Activated CD8-positive, alpha-beta T cell treated with anti-CD3 and anti-CD28 coated beads, Interleukin-2, amount 10 ng/mL, durations not matched to agents 7 days and 5 days (primary cell): ENCODE data around the gene SCUBE3. TPM values are rescaled to one million over a fixed set of nuclear protein-coding genes. Genes with fewer than 3 reads are reported as not detected.

Experiments
- ATAC-seq: fragments of 150-1000 bp; cut with Tn5 transposase; one replicate; pipeline ENCODE4 v1.10.0; 2021; ENCODE audit warnings: moderate library complexity
- CTCF ChIA-PET: fragments of 350-600 bp; sonication (Branson Sonifier 250); formaldehyde crosslinking; loops from one replicate; lab custom pipeline; 2021; ENCODE audit warnings: antibody characterized with exemption; lab: Charles Lee
- POLR2A ChIA-PET: fragments of 350-600 bp; sonication (Branson Sonifier 250); formaldehyde crosslinking; loops from one replicate; lab custom pipeline; 2021; ENCODE audit warnings: antibody characterized with exemption; lab: Charles Lee
- DNase-seq: peaks from one replicate; pipeline ENCODE4 v3.0.0-alpha.2; 2020
- H3K27ac Mint-ChIP-seq: one replicate; pipeline ENCODE4 v1.8.0; 2021; ENCODE audit warnings: mild to moderate bottlenecking, mixed read lengths
- H3K27me3 Mint-ChIP-seq: one replicate; pipeline ENCODE4 v1.8.0; 2021; ENCODE audit warnings: low read depth, mixed read lengths
- H3K36me3 Mint-ChIP-seq: one replicate; pipeline ENCODE4 v1.8.0; 2021; ENCODE audit warnings: low read depth, mixed read lengths
- H3K4me1 Mint-ChIP-seq: one replicate; pipeline ENCODE4 v1.8.0; 2021; ENCODE audit warnings: low read depth, mixed read lengths
- H3K4me3 Mint-ChIP-seq: one replicate; pipeline ENCODE4 v1.8.0; 2021; ENCODE audit warnings: mild to moderate bottlenecking, mixed read lengths
- H3K9me3 Mint-ChIP-seq: one replicate; pipeline ENCODE4 v1.8.0; 2022; ENCODE audit warnings: mixed read lengths; ENCODE audit not compliant: insufficient read depth
- total RNA-seq, 2 experiments: library from RNA; stranded (reverse); gene quantifications; one replicate each; pipeline ENCODE4 v1.2.3, GENCODE V29; 2021

Gene SCUBE3
- total RNA-seq, 2 experiments from 2014 or later, result 0.03 TPM; not detected in 1

DNA sequence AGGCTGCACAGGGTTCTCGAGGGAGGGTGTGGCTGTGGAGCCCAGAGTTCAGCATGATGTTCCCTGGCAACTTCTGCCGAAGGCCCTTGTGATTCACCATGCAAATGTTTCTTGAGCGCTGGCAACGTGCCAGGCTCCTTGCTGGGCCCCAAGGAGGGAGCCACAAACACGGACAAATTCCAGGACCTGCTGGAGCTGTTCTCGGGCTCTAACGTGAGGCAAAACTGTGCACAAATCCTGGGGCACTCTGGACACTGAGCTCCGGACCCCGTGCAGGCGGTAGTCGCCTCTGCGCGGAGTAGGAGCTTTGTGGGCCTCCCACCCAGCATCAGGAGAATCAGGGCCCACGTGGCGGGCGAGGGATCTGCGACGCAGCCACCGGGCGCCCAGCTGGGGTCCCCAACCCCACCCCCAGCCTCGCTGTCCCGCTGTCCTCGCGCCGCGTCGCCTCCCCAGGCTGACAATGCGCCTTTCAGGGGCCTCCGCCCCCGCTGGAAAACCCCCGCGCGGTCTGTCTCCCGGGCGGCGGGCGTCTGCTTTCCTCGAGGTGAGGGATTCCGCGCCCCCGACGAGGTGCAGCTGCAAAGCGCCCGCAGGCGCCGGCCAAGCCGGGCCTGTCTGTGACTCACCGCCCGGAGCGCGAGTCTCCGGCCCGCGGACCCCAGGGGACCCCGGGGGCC is 31.7 kb upstream of the SCUBE3 start:
- no peak for DNase-seq

GRCh38 chr6:35183281-35183680 is 30.5 kb upstream of the SCUBE3 start:
- ATAC-seq, result no peak

More for the DNA sequence above, 31.7 kb upstream of the SCUBE3 start:
- H3K4me1 Mint-ChIP-seq, result no peaks in the 10 kb centered on the region
- ATAC-seq, result no peak
- ChIA-PET POLR2A (no interaction called here), CTCF (no interaction called here)
- no peak overlapping the region for H3K27ac Mint-ChIP-seq
- no peaks in the 10 kb centered on the region for H3K36me3 Mint-ChIP-seq
- H3K4me3 Mint-ChIP-seq, result no peak overlapping the region
- H3K27me3 Mint-ChIP-seq, result peaks cover 29% of the 10 kb centered on the region
- no peaks in the 10 kb centered on the region for H3K9me3 Mint-ChIP-seq

GRCh38 chr6:35183935-35184334 is 29.8 kb upstream of the SCUBE3 start:
- Mint-ChIP-seq H3K27me3 (peaks cover 28% of the 10 kb centered on the region), H3K4me3 (no peak overlapping the region), H3K27ac (no peak overlapping the region), H3K9me3 (no peaks in the 10 kb centered on the region), H3K4me1 (no peaks in the 10 kb centered on the region), H3K36me3 (no peaks in the 10 kb centered on the region)
- ChIA-PET POLR2A (no interaction called here), CTCF (interaction anchor here (1.1 kb wide), 1 partner anchor 37 kb away, joined by 5 read pairs; no protein-coding TSS in a partner anchor)
- ATAC-seq (no peak), DNase-seq (no peak)

More at GRCh38 chr6:35183281-35183680, 30.5 kb upstream of the SCUBE3 start:
- Mint-ChIP-seq H3K36me3 (no peaks in the 10 kb centered on the region), H3K9me3 (no peaks in the 10 kb centered on the region), H3K4me1 (no peaks in the 10 kb centered on the region), H3K27me3 (peaks cover 28% of the 10 kb centered on the region), H3K4me3 (no peak overlapping the region), H3K27ac (no peak overlapping the region)
- ChIA-PET POLR2A (no interaction called here), CTCF (interaction anchor here (1.1 kb wide), 1 partner anchor 36 kb away, joined by 5 read pairs; no protein-coding TSS in a partner anchor)
- DNase-seq, result no peak

DNA sequence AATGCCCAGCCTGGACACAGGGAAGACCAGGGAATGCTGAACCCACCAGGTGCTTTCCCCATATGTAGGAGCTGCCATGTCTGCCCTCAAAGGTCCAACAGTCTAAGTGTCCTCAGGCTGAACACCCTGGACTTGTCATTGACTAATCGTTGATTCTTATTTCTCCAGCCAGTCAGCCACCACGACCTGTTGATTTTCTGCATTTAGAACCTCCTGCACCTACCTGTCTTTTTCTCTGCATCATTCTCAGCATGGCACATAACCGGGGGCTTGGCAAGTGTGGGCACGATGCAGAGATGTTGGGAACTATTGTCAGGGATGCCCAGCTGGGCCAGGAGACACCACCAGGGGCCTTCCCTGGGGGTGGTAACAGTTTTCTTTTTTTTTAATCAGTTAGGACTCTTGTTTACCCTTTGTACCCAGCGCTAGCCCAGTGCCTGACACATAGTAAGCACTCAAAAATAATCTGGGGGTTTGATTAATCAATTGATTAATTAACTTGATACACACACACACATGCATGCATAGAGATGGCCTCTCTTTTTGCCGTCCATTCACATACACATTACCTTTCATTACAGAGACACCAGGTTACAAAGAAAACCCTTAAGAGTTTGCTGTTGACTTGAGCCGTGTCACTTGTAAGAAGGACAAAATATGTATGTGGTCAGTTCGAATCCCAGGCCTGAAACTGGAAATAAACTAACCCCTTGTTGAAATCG is 29.0 kb upstream of the SCUBE3 start:
- CTCF ChIA-PET, result interaction anchor here (1.1 kb wide), 1 partner anchor 38 kb away, joined by 5 read pairs; no protein-coding TSS in a partner anchor

DNA sequence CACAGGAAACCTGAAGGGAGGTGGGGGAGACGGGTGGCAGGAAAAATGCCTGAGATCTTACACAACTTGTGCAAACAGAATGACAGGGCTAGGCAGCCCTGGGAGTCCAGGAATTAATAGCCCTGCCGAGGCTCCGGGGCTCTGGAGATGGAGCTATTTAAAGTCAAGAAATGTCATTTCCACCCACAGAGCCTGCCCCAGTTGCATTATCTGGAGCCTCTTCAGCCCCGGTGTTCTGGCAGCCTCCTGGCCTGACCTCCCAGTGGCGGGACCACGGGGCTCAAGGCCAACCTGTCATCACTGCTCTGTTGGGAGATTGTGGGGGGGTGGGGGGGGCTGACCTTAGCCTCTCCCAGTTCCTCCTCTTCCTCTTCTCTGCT is 28.5 kb upstream of the SCUBE3 start:
- CTCF ChIA-PET, result no interaction called here
- Mint-ChIP-seq H3K4me1 (no peaks in the 10 kb centered on the region), H3K27me3 (peaks cover 24% of the 10 kb centered on the region), H3K36me3 (no peaks in the 10 kb centered on the region), H3K9me3 (no peaks in the 10 kb centered on the region), H3K4me3 (no peak overlapping the region), H3K27ac (no peak overlapping the region)
- DNase-seq (no peak), ATAC-seq (no peak)
- POLR2A ChIA-PET, result no interaction called here

More for the DNA sequence above, 29.0 kb upstream of the SCUBE3 start:
- no peak overlapping the region for H3K27ac Mint-ChIP-seq
- no peaks in the 10 kb centered on the region for H3K36me3 Mint-ChIP-seq
- no peaks in the 10 kb centered on the region for H3K9me3 Mint-ChIP-seq
- POLR2A ChIA-PET, result no interaction called here
- H3K4me3 Mint-ChIP-seq, result no peak overlapping the region
- DNase-seq (no peak), ATAC-seq (no peak)
- peaks cover 28% of the 10 kb centered on the region for H3K27me3 Mint-ChIP-seq
- H3K4me1 Mint-ChIP-seq, result no peaks in the 10 kb centered on the region

DNA sequence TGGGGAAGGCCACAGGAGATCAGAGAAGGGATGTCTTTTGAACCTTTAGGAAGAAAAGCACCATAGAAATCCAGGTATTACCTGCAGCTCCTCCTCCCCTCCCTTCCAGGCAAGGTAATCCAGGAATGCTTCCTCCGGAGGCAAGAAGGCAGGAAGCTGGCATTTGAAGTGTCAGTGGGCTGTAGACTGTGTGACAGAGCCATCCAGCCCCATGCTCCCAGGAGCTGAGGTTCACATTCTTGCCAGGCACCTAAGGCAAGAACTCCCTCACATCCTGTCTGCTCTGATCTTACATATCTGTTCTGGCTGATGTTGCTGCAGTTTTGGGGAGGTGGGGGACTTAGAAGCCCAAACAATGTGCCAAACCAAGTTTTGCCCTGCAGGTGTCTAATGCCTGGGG is 27.8 kb upstream of the SCUBE3 start:
- Mint-ChIP-seq H3K36me3 (no peaks in the 10 kb centered on the region), H3K27ac (no peak overlapping the region), H3K4me1 (no peaks in the 10 kb centered on the region), H3K4me3 (no peak overlapping the region), H3K27me3 (peaks cover 24% of the 10 kb centered on the region), H3K9me3 (no peaks in the 10 kb centered on the region)
- ChIA-PET POLR2A (no interaction called here), CTCF (interaction anchor here (0.7 kb wide), 1 partner anchor 17 kb away, joined by 3 read pairs; no protein-coding TSS in a partner anchor)
- no peak for ATAC-seq
- DNase-seq, result no peak

DNA sequence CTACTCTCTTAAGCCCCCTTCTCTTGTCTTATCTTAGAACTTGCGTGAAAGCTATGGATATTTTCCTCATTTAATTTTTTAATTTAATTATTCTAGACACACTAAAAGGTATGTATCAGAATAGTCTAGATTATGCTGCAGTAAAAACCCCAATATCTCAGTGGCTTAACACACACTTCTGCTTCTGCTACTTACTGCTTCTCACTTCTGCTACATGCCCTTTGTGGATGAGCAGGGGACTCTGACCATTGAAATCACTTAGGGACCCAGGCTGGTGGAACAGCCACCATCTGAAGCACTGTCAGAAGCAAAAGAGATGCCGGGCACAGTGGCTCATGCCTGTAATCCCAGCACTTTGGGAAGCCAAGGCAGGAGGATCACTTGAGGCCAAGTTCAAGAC is 27.2 kb upstream of the SCUBE3 start:
- Mint-ChIP-seq H3K9me3 (no peaks in the 10 kb centered on the region), H3K36me3 (no peaks in the 10 kb centered on the region), H3K4me1 (peaks cover 4% of the 10 kb centered on the region), H3K4me3 (no peak overlapping the region), H3K27me3 (peaks cover 22% of the 10 kb centered on the region), H3K27ac (no peak overlapping the region)
- ChIA-PET POLR2A (no interaction called here), CTCF (interaction anchor here (0.7 to 1.9 kb wide), 3 partner anchors 17 to 53 kb away, joined by 3 to 7 read pairs (median 3); no protein-coding TSS in a partner anchor)
- ATAC-seq, result no peak
- DNase-seq, result no peak

DNA sequence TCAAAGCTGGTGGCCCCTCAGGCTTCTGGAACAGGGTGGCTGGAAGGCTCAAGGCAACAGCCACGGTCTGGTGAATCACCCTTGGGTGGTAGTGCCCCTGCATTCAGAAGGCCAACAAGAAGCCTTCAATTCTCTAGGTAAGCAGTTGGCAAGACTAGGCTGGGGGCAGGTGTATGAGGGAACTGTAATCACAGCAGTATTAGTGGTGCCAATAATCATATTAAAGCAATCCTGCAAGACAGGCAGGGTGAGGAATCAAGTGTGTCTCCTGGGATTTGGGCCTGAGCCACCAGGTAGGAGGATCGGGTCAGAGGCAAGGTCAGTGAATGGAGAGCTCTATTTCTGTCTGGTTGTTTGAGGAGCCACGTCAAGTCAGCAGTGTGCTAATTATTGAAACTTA is 24.9 kb upstream of the SCUBE3 start:
- ATAC-seq, result no peak
- ChIA-PET CTCF (no interaction called here), POLR2A (no interaction called here)
- peaks cover 7% of the 10 kb centered on the region for H3K4me1 Mint-ChIP-seq
- H3K27ac Mint-ChIP-seq, result no peak overlapping the region
- H3K4me3 Mint-ChIP-seq, result no peak overlapping the region
- H3K27me3 Mint-ChIP-seq, result peaks cover 16% of the 10 kb centered on the region
- DNase-seq, result no peak
- no peaks in the 10 kb centered on the region for H3K36me3 Mint-ChIP-seq
- H3K9me3 Mint-ChIP-seq, result no peaks in the 10 kb centered on the region

DNA sequence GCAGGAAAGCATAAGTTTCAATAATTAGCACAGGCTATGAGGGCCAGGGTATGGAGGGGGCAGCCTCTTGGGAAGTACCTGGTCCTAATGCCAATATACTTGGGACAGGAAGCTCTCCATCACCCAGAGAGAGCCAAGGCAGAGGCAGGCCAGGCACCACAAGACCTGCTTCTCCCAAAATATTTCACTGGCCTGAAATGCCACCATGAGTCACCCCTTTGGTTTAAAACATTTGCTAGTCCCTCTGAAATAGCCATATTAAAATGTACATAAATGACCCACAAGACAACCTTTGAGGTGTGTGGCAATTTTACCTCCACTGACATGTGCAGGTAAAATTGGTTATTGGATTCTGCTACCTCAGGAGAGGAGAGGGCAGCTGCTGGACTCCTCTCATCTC is 23.4 kb upstream of the SCUBE3 start:
- H3K27me3 Mint-ChIP-seq, result peaks cover 8% of the 10 kb centered on the region
- H3K9me3 Mint-ChIP-seq, result no peaks in the 10 kb centered on the region
- ChIA-PET POLR2A (no interaction called here), CTCF (interaction anchor here (1.8 kb wide), 1 partner anchor 15 kb away, joined by 5 read pairs; no protein-coding TSS in a partner anchor)
- DNase-seq (no peak), ATAC-seq (no peak)
- no peak overlapping the region for H3K27ac Mint-ChIP-seq
- H3K4me3 Mint-ChIP-seq, result no peak overlapping the region
- H3K36me3 Mint-ChIP-seq, result no peaks in the 10 kb centered on the region
- H3K4me1 Mint-ChIP-seq, result peaks cover 9% of the 10 kb centered on the region

DNA sequence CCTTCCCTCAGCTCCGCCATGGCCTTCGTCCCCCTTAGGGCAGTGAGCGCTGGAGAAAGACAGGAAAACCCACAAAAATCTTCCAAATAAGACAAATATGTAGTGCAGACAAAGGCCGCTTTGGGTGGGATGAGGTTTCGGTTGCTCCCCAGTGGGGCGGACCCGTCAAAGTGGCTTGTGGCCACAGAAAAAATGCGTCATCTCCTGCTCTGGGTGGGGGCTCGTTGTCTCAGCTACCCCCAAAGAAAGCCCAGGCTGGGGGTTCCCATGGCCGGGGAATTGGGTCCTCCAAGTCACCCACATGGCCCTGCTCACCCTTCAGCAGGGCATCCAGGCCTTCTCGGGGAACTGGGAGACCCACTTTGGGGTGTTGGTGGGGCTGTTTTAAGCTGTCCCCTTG is 21.9 kb upstream of the SCUBE3 start:
- ATAC-seq, result peak; percentile 23
- CTCF ChIA-PET, result interaction anchor here (1.8 kb wide), 1 partner anchor 14 kb away, joined by 5 read pairs; no protein-coding TSS in a partner anchor

DNA sequence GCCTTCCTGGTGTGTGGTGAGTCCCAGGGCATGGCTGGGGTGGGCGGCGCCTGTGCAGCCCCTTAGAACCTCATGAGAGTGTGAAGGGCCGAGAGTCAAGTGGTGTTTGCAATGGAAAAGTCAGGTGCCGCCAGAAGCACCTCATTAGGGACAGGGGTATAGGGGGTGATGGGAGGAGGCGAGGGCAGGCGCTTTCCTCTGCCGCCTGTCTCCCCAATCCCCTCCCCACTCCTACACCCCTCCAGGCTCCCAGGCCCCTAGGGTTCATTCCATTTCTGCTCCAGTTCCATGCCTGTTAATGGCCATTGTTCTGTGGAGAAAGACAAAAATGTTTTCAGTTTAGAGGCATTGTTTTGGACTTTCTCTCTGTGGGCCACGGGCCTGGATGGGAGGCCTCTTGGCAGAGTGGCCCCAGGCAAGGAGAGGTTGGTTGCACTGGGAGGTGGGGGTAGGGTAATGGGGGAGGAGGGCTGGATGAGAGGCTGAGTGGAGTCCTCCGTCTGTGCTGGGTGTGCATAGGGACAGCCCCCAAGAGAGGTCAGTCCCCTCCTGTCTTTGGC is 21.4 kb upstream of the SCUBE3 start:
- ATAC-seq, result no peak
- no peak overlapping the region for H3K27ac Mint-ChIP-seq
- no peaks in the 10 kb centered on the region for H3K9me3 Mint-ChIP-seq
- H3K4me3 Mint-ChIP-seq, result no peak overlapping the region
- H3K27me3 Mint-ChIP-seq, result peaks cover 10% of the 10 kb centered on the region
- peaks cover 9% of the 10 kb centered on the region for H3K4me1 Mint-ChIP-seq
- POLR2A ChIA-PET, result interaction anchor here (0.6 kb wide), 1 partner anchor 401 kb away, joined by 3 read pairs; no protein-coding TSS in a partner anchor
- no peaks in the 10 kb centered on the region for H3K36me3 Mint-ChIP-seq
- DNase-seq, result no peak
- CTCF ChIA-PET, result no interaction called here

More for the DNA sequence above, 21.9 kb upstream of the SCUBE3 start:
- DNase-seq, result no peak
- Mint-ChIP-seq H3K36me3 (no peaks in the 10 kb centered on the region), H3K9me3 (no peaks in the 10 kb centered on the region), H3K4me3 (no peak overlapping the region), H3K4me1 (peaks cover 9% of the 10 kb centered on the region), H3K27ac (peak overlapping the region; percentile 28), H3K27me3 (peaks cover 10% of the 10 kb centered on the region)
- POLR2A ChIA-PET, result interaction anchor here (0.6 kb wide), 1 partner anchor 400 kb away, joined by 3 read pairs; no protein-coding TSS in a partner anchor
